SK-N-SH (cell line): Measurements from ENCODE around the gene P2RX3. TPM values are rescaled to one million over a fixed set of nuclear protein-coding genes. Genes with fewer than 3 reads are reported as not detected.

Experiments used
- CTCF ChIA-PET: fragments of 300-600, 350-600 bp; formaldehyde crosslinking; extraction: SDS; loops from one replicate; lab custom pipeline; 2021; lab: Yijun Ruan, JAX
- POLR2A ChIA-PET: fragments of 350-600 bp; sonication (Branson Sonifier 250); formaldehyde crosslinking; extraction: SDS; loops from one replicate; lab custom pipeline; 2020; ENCODE audit warnings: antibody characterized with exemption, inconsistent platforms; lab: Yijun Ruan, JAX
- DNase-seq: peaks from one replicate; pipeline ENCODE4 v3.0.0; 2012
- H2AFZ ChIP-seq: fragments of 200-600 bp; sonication (generic); 2 replicates; pipeline ENCODE4 v1.8.1; 2016; ENCODE audit warnings: antibody characterized with exemption, mild to moderate bottlenecking, low read depth
- H3F3A ChIP-seq: fragments of 200-600 bp; sonication (generic); replicated peaks from 2 replicates; pipeline ENCODE3; 2016; ENCODE audit warnings: antibody characterized with exemption, mild to moderate bottlenecking; ENCODE audit not compliant: insufficient read depth
- H3K27ac ChIP-seq, 2 experiments: fragments of 200-500 bp in 1 of 2; fragments of 200-600 bp in 1 of 2; sonication (Bioruptor generic) in 1 of 2; sonication (generic), shearing (Covaris generic) in 1 of 2; 2 replicates each; pipeline versions ENCODE4 v1.5.1 to v1.6.1; 2014 to 2016; ENCODE audit warnings: low read depth in 2 of 2, inconsistent platforms in 1 of 2, low read length in 1 of 2, mild to moderate bottlenecking in 1 of 2, mixed read lengths in 1 of 2
- H3K27me3 ChIP-seq: fragments of 200-600 bp; sonication (generic), shearing (Covaris generic); 2 replicates; pipeline ENCODE4 v1.6.1; 2016; ENCODE audit warnings: mixed run types; ENCODE audit not compliant: insufficient read depth
- H3K36me3 ChIP-seq, 2 experiments: fragments of 200-500 bp in 1 of 2; fragments of 200-600 bp in 1 of 2; sonication (Bioruptor generic) in 1 of 2; sonication (generic) in 1 of 2; replicated peaks in 1 of 2; 2 replicates each; pipeline versions ENCODE3 to v1.5.1; 2014 to 2016; ENCODE audit warnings: low read length in 1 of 2, mild to moderate bottlenecking in 1 of 2; ENCODE audit not compliant: insufficient read depth in 2 of 2, control insufficient read depth in 1 of 2
- H3K4me1 ChIP-seq, 2 experiments: fragments of 200-500 bp in 1 of 2; fragments of 200-600 bp in 1 of 2; sonication (Bioruptor generic) in 1 of 2; sonication (generic), shearing (Covaris generic) in 1 of 2; 2 replicates each; pipeline versions ENCODE4 v1.5.1 to v1.6.1; 2014 to 2016; ENCODE audit warnings: low read depth in 1 of 2, low read length in 1 of 2, mixed run types in 1 of 2; ENCODE audit not compliant: insufficient read depth in 2 of 2, control insufficient read depth in 1 of 2
- H3K4me2 ChIP-seq: fragments of 200-600 bp; sonication (generic), shearing (Covaris generic); 2 replicates; pipeline ENCODE4 v1.6.1; 2017; ENCODE audit warnings: mixed run types
- H3K4me3 ChIP-seq, 2 experiments: fragments of 200-500 bp in 1 of 2; fragments of 200-600 bp in 1 of 2; sonication (Bioruptor generic) in 1 of 2; sonication (generic), shearing (Covaris generic) in 1 of 2; 2 replicates each; pipeline versions ENCODE4 v1.5.1 to v1.8.1; 2014 to 2016; ENCODE audit warnings: low read depth in 2 of 2, inconsistent platforms in 1 of 2, low read length in 1 of 2, mild to moderate bottlenecking in 1 of 2, mixed read lengths in 1 of 2, moderate library complexity in 1 of 2
- H3K79me2 ChIP-seq: fragments of 200-600 bp; sonication (generic); 2 replicates; pipeline ENCODE4 v1.8.1; 2017; ENCODE audit warnings: mild to moderate bottlenecking; ENCODE audit not compliant: insufficient read depth
- H3K9ac ChIP-seq: fragments of 200-600 bp; sonication (generic); 2 replicates; pipeline ENCODE4 v1.6.1; 2017; ENCODE audit warnings: mixed run types
- H3K9me2 ChIP-seq: fragments of 200-600 bp; sonication (generic); 2 replicates; pipeline ENCODE4 v1.6.1; 2017; ENCODE audit warnings: mixed run types
- H3K9me3 ChIP-seq: fragments of 200-600 bp; sonication (generic); 2 replicates; pipeline ENCODE4 v1.6.1; 2017; ENCODE audit warnings: mixed run types, mild to moderate bottlenecking, moderate library complexity
- H4K20me1 ChIP-seq: fragments of 200-600 bp; sonication (generic); 2 replicates; pipeline ENCODE4 v1.6.1; 2017; ENCODE audit warnings: mild to moderate bottlenecking, mixed run types; ENCODE audit not compliant: insufficient read depth
- EP300 ChIP-seq, 2 experiments: IDR thresholded peaks; 2 replicates each; pipeline versions ENCODE4 v1.4.0 to v1.6.1; 2012; ENCODE audit warnings: borderline replicate concordance in 1 of 2, low read depth in 1 of 2, low read length in 1 of 2
- FOSL2 ChIP-seq: IDR thresholded peaks from 2 replicates; pipeline ENCODE4 v1.4.0; 2012; ENCODE audit warnings: low read depth, mild to moderate bottlenecking, moderate library complexity, borderline replicate concordance
- FOXM1 ChIP-seq: IDR thresholded peaks from 2 replicates; pipeline ENCODE4 v1.4.0; 2012; ENCODE audit warnings: low read depth, mild to moderate bottlenecking
- GATA2 ChIP-seq: sonication (generic); formaldehyde crosslinking; IDR thresholded peaks from 2 replicates; pipeline ENCODE4 v1.5.0; 2020; ENCODE audit warnings: mild to moderate bottlenecking, missing genetic modification reagents
- IRF3 ChIP-seq: fragments of 150-350 bp; IDR thresholded peaks from 2 replicates; pipeline ENCODE4 v1.6.1; 2016; ENCODE audit warnings: mild to moderate bottlenecking, low read depth, low read length
- JUND ChIP-seq: IDR thresholded peaks from 2 replicates; pipeline ENCODE4 v1.4.0; 2012
- MEF2A ChIP-seq: IDR thresholded peaks from 2 replicates; pipeline ENCODE4 v1.4.0; 2012; ENCODE audit warnings: low read depth, borderline replicate concordance
- MXI1 ChIP-seq: IDR thresholded peaks from 2 replicates; pipeline ENCODE4 v1.6.1; 2012; ENCODE audit warnings: mild to moderate bottlenecking, low read depth, low read length, improper control_type of control experiment
- NRF1 ChIP-seq: IDR thresholded peaks from 2 replicates; pipeline ENCODE4 v1.6.1; 2012; ENCODE audit warnings: low read depth, mild to moderate bottlenecking, low read length
- RAD21 ChIP-seq: IDR thresholded peaks from 2 replicates; pipeline ENCODE4 v1.6.1; 2012; ENCODE audit warnings: mild to moderate bottlenecking, low read length
- RCOR1 ChIP-seq: fragments of 150-350 bp; IDR thresholded peaks from 2 replicates; pipeline ENCODE4 v1.6.1; 2017; ENCODE audit warnings: antibody characterized with exemption, low read length
- REST ChIP-seq: IDR thresholded peaks from 2 replicates; pipeline ENCODE4 v1.6.1; 2012; ENCODE audit warnings: mild to moderate bottlenecking, low read depth, low read length, moderate library complexity
- RFX5 ChIP-seq: IDR thresholded peaks from 2 replicates; pipeline ENCODE4 v1.6.1; 2012; ENCODE audit warnings: mild to moderate bottlenecking, improper control_type of control experiment, low read length
- SIN3A ChIP-seq: IDR thresholded peaks from 2 replicates; pipeline ENCODE4 v1.6.1; 2012; ENCODE audit warnings: low read depth, mild to moderate bottlenecking, low read length, moderate library complexity, borderline replicate concordance
- TAF1 ChIP-seq: IDR thresholded peaks from 2 replicates; pipeline ENCODE4 v1.6.1; 2012; ENCODE audit warnings: low read depth, mild to moderate bottlenecking, low read length, moderate library complexity, borderline replicate concordance
- TCF12 ChIP-seq: IDR thresholded peaks from 2 replicates; pipeline ENCODE4 v1.4.0; 2012
- USF2 ChIP-seq: fragments of 150-350 bp; IDR thresholded peaks from 2 replicates; pipeline ENCODE4 v1.6.1; 2017; ENCODE audit warnings: antibody characterized with exemption, low read length, low read depth, borderline replicate concordance
- YY1 ChIP-seq: IDR thresholded peaks from 2 replicates; pipeline ENCODE4 v1.4.0; 2012; ENCODE audit warnings: low read depth, mild to moderate bottlenecking
- WGBS: methylation state at CpG from one replicate; pipeline ENCODE4 v1.1.6; 2017; ENCODE audit warnings: low lambda C conversion rate; 5-methylcytosine and 5-hydroxymethylcytosine counted together
- polyA plus RNA-seq, 3 experiments: library from polyadenylated mRNA; depleted of rRNA; stranded (reverse); fragments of >200 nt; gene quantifications; 2 replicates each; pipeline ENCODE4 v1.2.3, GENCODE V29; 2012
- TF ChIP-seq, protein P1 (sequence below): IDR thresholded peaks from 2 replicates; pipeline ENCODE4 v1.4.0; 2012; ENCODE audit warnings: low read depth, borderline replicate concordance
- TF ChIP-seq, protein P2 (sequence below): IDR thresholded peaks from 2 replicates; pipeline ENCODE4; 2012

P2RX3 gene
- polyA plus RNA-seq, 1 of the 3 experiments (the other 2 are of a cell fraction): not detected

GRCh38 chr11:57313788-57314135 lies 24.4 kb upstream of the P2RX3 start (continued):
- TF ChIP-seq RCOR1: no peak
- no peak for TF ChIP-seq USF2
- no peak for TF ChIP-seq NRF1

DNA sequence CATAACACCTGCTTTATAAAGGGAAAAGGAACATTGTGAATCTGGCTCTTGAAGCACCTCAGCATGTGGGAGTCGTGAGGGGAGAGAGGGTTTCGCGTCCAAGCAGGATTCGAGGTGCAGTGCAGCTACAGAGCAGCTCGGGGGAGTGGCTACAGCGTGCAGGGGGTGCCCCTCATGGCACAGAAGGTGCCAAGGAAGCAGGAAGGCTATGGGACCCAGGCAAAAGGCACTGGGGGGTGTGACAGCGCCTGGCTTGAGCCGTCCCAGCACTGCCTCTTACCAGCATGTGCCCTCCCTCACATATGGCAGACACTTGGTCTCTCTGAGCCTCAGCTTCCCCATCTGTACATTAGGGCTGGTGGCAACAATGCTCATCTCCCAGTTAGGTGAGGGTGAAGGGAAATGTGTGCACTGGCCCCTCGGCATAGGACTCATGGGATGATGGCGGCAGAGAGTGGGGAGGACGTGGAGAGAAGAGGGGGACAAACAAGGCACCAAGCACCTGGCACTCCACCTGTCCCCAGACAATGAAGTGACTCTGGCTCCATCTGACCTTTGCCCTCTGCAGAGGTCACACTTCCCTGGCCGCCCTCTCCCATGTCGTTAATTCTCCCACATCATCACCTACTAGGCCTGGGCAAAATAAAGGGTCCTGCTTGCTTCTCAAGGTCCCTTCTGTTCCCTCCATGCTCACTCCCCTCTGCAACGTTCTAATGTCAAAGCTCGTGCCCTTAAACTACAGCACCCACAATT lies 23.8 kb upstream of the P2RX3 start:
- CTCF ChIA-PET: no interaction called here
- TF ChIP-seq, protein P1, sequence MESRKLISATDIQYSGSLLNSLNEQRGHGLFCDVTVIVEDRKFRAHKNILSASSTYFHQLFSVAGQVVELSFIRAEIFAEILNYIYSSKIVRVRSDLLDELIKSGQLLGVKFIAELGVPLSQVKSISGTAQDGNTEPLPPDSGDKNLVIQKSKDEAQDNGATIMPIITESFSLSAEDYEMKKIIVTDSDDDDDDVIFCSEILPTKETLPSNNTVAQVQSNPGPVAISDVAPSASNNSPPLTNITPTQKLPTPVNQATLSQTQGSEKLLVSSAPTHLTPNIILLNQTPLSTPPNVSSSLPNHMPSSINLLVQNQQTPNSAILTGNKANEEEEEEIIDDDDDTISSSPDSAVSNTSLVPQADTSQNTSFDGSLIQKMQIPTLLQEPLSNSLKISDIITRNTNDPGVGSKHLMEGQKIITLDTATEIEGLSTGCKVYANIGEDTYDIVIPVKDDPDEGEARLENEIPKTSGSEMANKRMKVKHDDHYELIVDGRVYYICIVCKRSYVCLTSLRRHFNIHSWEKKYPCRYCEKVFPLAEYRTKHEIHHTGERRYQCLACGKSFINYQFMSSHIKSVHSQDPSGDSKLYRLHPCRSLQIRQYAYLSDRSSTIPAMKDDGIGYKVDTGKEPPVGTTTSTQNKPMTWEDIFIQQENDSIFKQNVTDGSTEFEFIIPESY: no peak
- TF ChIP-seq YY1: no peak
- TF ChIP-seq MXI1: no peak
- no peak for TF ChIP-seq NRF1
- TF ChIP-seq IRF3: no peak
- TF ChIP-seq, protein P2, sequence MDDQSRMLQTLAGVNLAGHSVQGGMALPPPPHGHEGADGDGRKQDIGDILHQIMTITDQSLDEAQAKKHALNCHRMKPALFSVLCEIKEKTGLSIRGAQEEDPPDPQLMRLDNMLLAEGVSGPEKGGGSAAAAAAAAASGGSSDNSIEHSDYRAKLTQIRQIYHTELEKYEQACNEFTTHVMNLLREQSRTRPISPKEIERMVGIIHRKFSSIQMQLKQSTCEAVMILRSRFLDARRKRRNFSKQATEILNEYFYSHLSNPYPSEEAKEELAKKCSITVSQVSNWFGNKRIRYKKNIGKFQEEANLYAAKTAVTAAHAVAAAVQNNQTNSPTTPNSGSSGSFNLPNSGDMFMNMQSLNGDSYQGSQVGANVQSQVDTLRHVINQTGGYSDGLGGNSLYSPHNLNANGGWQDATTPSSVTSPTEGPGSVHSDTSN: no peak
- no peak for TF ChIP-seq FOSL2
- TF ChIP-seq RCOR1: no peak
- no peak for TF ChIP-seq FOXM1
- no peak for TF ChIP-seq TCF12
- no peak for TF ChIP-seq RAD21
- no peak for TF ChIP-seq MEF2A
- no peak for TF ChIP-seq SIN3A
- TF ChIP-seq JUND: no peak
- no peak for TF ChIP-seq RFX5
- TF ChIP-seq TAF1: no peak
- TF ChIP-seq REST: no peak
- TF ChIP-seq GATA2: no peak
- TF ChIP-seq EP300 (IDR thresholded peaks at IDR 0.05; ENCODE audit: borderline replicate concordance in 1 of 2, low read depth in 1 of 2, low read length in 1 of 2): no peak
- Histone ChIP-seq H3K27ac (no peak overlapping the region), H3K9me2 (no peaks in the 10 kb centered on the region), H4K20me1 (peaks cover 23% of the 10 kb centered on the region), H3F3A (peaks cover 8% of the 10 kb centered on the region), H3K27me3 (no peaks in the 10 kb centered on the region), H3K36me3 (peaks cover 33 to 71% of the 10 kb centered on the region in 2 experiments), H3K4me3 (no peak overlapping the region), H3K4me2 (no peak overlapping the region), H3K9me3 (no peaks in the 10 kb centered on the region), H2AFZ (no peak overlapping the region), H3K4me1 (peaks cover 2 to 12% of the 10 kb centered on the region in 2 experiments; a peak in 1 of 4 replicates), H3K79me2 (peaks cover 31% of the 10 kb centered on the region), H3K9ac (no peak overlapping the region)
- POLR2A ChIA-PET: no interaction called here
- DNase-seq: no peak
- 91% methylated on average over 14 of the region's 15 CpGs for WGBS
